HCT116 (cell line): ENCODE results near the gene AHNAK. TPM values are rescaled to one million over a fixed set of nuclear protein-coding genes. Genes with fewer than 3 reads are reported as not detected.

Experiments used
- ATAC-seq: fragments of 200-7000 bp; cut with Tn5 transposase; 2 replicates; pipeline ENCODE4 v1.9.1; 2020; ENCODE audit warnings: mild to moderate bottlenecking, moderate library complexity
- BruUV-seq: library from RNA; stranded (reverse); fragments of 400-500 nt; replicated peaks from 2 replicates; lab custom pipeline; 2021; lab: Mats Ljungman, UMichigan
- CTCF ChIA-PET: fragments of 300-600 bp; sonication (Branson Sonifier 250); formaldehyde crosslinking; loops from one replicate; lab custom pipeline; 2021; ENCODE audit warnings: antibody characterized with exemption; lab: Charles Lee
- POLR2A ChIA-PET: fragments of 300-600, 350-600 bp; sonication (Branson Sonifier 250); formaldehyde crosslinking; loops from one replicate; lab custom pipeline; 2021; ENCODE audit warnings: antibody characterized with exemption; lab: Charles Lee
- RAD21 ChIA-PET, 2 experiments: fragments of 300-600 bp; sonication (Branson Sonifier 250); formaldehyde crosslinking; loops; one replicate each; lab custom pipeline; 2023; ENCODE audit warnings: low total read pairs in 2 of 2; ENCODE audit not compliant: uncharacterized antibody in 2 of 2, unreplicated experiment in 2 of 2, low non-redundant PET in 1 of 2; lab: Charles Lee
- DNase-seq: peaks from one replicate; pipeline ENCODE4 v3.0.0-alpha.2; 2010; ENCODE audit warnings: low read depth, low spot score
- H2AFZ ChIP-seq: fragments of 200-600 bp; shearing (Covaris generic), sonication (generic); 2 replicates; pipeline ENCODE4 v1.6.1; 2017; ENCODE audit warnings: low read depth, mixed run types, mixed read lengths, antibody characterized with exemption, low read length; ENCODE audit not compliant: poor library complexity, severe bottlenecking
- H3K27ac ChIP-seq: 2 replicates; pipeline ENCODE4 v1.5.1; 2012; ENCODE audit warnings: low read depth, low read length
- H3K27me3 ChIP-seq: fragments of 200-600 bp; sonication (generic); 2 replicates; pipeline ENCODE4 v1.6.1; 2016; ENCODE audit warnings: mixed run types, low read length, mixed read lengths; ENCODE audit not compliant: insufficient read depth
- H3K36me3 ChIP-seq, 2 experiments: fragments of 200-500 bp in 1 of 2; fragments of 200-600 bp in 1 of 2; sonication (Bioruptor generic) in 1 of 2; sonication (generic) in 1 of 2; 2 replicates each; pipeline versions ENCODE4 v1.5.1 to v1.6.1; 2014 to 2016; ENCODE audit warnings: low read length in 2 of 2, inconsistent platforms in 1 of 2, mixed read lengths in 1 of 2, mixed run types in 1 of 2; ENCODE audit not compliant: insufficient read depth in 2 of 2, control insufficient read depth in 1 of 2
- H3K4me1 ChIP-seq, 2 experiments: fragments of 200-600 bp in 1 of 2; sonication (generic) in 1 of 2; 2 replicates each; pipeline versions ENCODE4 v1.5.1 to v1.6.1; 2012 to 2017; ENCODE audit warnings: low read length in 2 of 2, inconsistent platforms in 1 of 2, mild to moderate bottlenecking in 1 of 2, mixed read lengths in 1 of 2, mixed run types in 1 of 2, moderate library complexity in 1 of 2; ENCODE audit not compliant: insufficient read depth in 2 of 2, control insufficient read depth in 1 of 2
- H3K4me2 ChIP-seq: fragments of 200-600 bp; sonication (generic); 2 replicates; pipeline ENCODE4 v1.6.1; 2017; ENCODE audit warnings: mixed run types, low read length, mixed read lengths
- H3K4me3 ChIP-seq, 2 experiments: fragments of 200-600 bp in 1 of 2; sonication (generic) in 1 of 2; replicated peaks in 1 of 2; 2 replicates each; pipeline ENCODE4 v1.5.1; 2011 to 2016; ENCODE audit warnings: low read length in 2 of 2, control low read depth in 1 of 2, low read depth in 1 of 2, mild to moderate bottlenecking in 1 of 2, mixed read lengths in 1 of 2, mixed run types in 1 of 2
- H3K79me2 ChIP-seq: fragments of 200-600 bp; sonication (generic); 2 replicates; pipeline ENCODE4 v1.6.1; 2017; ENCODE audit warnings: mild to moderate bottlenecking, mixed run types, low read length, moderate library complexity, mixed read lengths; ENCODE audit not compliant: insufficient read depth
- H3K9ac ChIP-seq: fragments of 200-600 bp; sonication (generic); 2 replicates; pipeline ENCODE4 v1.6.1; 2016; ENCODE audit warnings: low read length, mixed read lengths
- H3K9me2 ChIP-seq: fragments of 200-600 bp; sonication (generic), shearing (Covaris generic); 2 replicates; pipeline ENCODE4 v1.6.1; 2017; ENCODE audit warnings: mixed run types, mild to moderate bottlenecking, moderate library complexity; ENCODE audit not compliant: insufficient read depth
- H3K9me3 ChIP-seq, 2 experiments: fragments of 200-500 bp in 1 of 2; fragments of 200-600 bp in 1 of 2; sonication (Bioruptor generic) in 1 of 2; sonication (generic) in 1 of 2; 2 replicates each; pipeline ENCODE4 v1.6.1; 2014 to 2017; ENCODE audit warnings: low read length in 2 of 2, mixed read lengths in 2 of 2, inconsistent platforms in 1 of 2, low read depth in 1 of 2, mild to moderate bottlenecking in 1 of 2, mixed run types in 1 of 2, moderate library complexity in 1 of 2; ENCODE audit not compliant: control insufficient read depth in 1 of 2, insufficient read depth in 1 of 2
- H4K20me1 ChIP-seq: fragments of 200-600 bp; sonication (generic), shearing (Covaris generic); 2 replicates; pipeline ENCODE4 v1.6.1; 2017; ENCODE audit warnings: mixed run types, mild to moderate bottlenecking, moderate library complexity; ENCODE audit not compliant: insufficient read depth
- ATF3 ChIP-seq: IDR thresholded peaks from 2 replicates; pipeline ENCODE4 v1.6.1; 2012
- CBX3 ChIP-seq: IDR thresholded peaks from 2 replicates; pipeline ENCODE4 v1.6.1; 2012; ENCODE audit warnings: low read depth
- CEBPB ChIP-seq: IDR thresholded peaks from 2 replicates; pipeline ENCODE4 v1.6.1; 2012; ENCODE audit warnings: low read depth
- ELF1 ChIP-seq: IDR thresholded peaks from 2 replicates; pipeline ENCODE4 v1.6.1; 2012; ENCODE audit warnings: low read depth, borderline replicate concordance
- EZH2 ChIP-seq: fragments of 200-600 bp; sonication (generic); IDR thresholded peaks from 2 replicates; pipeline ENCODE4 v1.6.1; 2017; ENCODE audit warnings: antibody characterized with exemption, mixed run types
- FOSL1 ChIP-seq: IDR thresholded peaks from 2 replicates; pipeline ENCODE4 v1.6.1; 2012; ENCODE audit warnings: low read depth
- MAX ChIP-seq: IDR thresholded peaks from 2 replicates; pipeline ENCODE4 v1.6.1; 2012
- POLR2A ChIP-seq: IDR thresholded peaks from 2 replicates; pipeline ENCODE4 v1.7.0; 2011; ENCODE audit warnings: borderline replicate concordance; ENCODE audit not compliant: insufficient read depth, insufficient read length; ENCODE audit errors: extremely low read depth
- POLR2AphosphoS5 ChIP-seq: IDR thresholded peaks from 2 replicates; pipeline ENCODE4 v1.6.1; 2011; ENCODE audit warnings: mild to moderate bottlenecking, low read depth, low read length, moderate library complexity
- SP1 ChIP-seq: IDR thresholded peaks from 2 replicates; pipeline ENCODE4 v1.6.1; 2012; ENCODE audit warnings: low read depth
- TCF7L2 ChIP-seq: IDR thresholded peaks from 2 replicates; pipeline ENCODE4 v1.7.0; 2011; ENCODE audit warnings: borderline replicate concordance, inconsistent platforms; ENCODE audit not compliant: insufficient read depth, insufficient read length; ENCODE audit errors: extremely low read depth
- YY1 ChIP-seq: IDR thresholded peaks from 2 replicates; pipeline ENCODE4 v1.6.1; 2011; ENCODE audit warnings: low read length, low read depth, moderate library complexity, mild to moderate bottlenecking; ENCODE audit not compliant: insufficient replicate concordance; ENCODE audit errors: extremely low read depth
- ZBTB33 ChIP-seq: IDR thresholded peaks from 2 replicates; pipeline ENCODE4 v1.6.1; 2011; ENCODE audit warnings: mild to moderate bottlenecking, low read length, moderate library complexity; ENCODE audit not compliant: insufficient replicate concordance; ENCODE audit errors: extremely low read depth
- ZNF274 ChIP-seq: fragments of 200-500 bp; sonication (Bioruptor generic); IDR thresholded peaks from 2 replicates; pipeline ENCODE4 v1.6.1; 2014; ENCODE audit warnings: mild to moderate bottlenecking, low read depth, low read length, inconsistent platforms
- intact Hi-C: fragments of 100-400 bp; cut with micrococcal nuclease; formaldehyde crosslinking; loops from 2 replicates; pipeline ENCODE4 v1.10.0; 2022
- total RNA-seq: library from RNA; stranded (reverse); gene quantifications from one replicate; pipeline ENCODE4 v1.2.1, GENCODE V29; 2021; ENCODE audit not compliant: unreplicated experiment
- TF ChIP-seq, protein P1 (sequence below), 3 experiments: fragments of 200-600 bp in 1 of 3; sonication (generic) in 1 of 3; IDR thresholded peaks in 2 of 3; conservative IDR thresholded peaks in 1 of 3; 2 replicates each; pipeline ENCODE4 v1.5.1; 2012 to 2017; ENCODE audit warnings: low read depth in 2 of 3, low read length in 2 of 3, antibody characterized with exemption in 1 of 3, borderline replicate concordance in 1 of 3, control low read depth in 1 of 3, mild to moderate bottlenecking in 1 of 3, mixed read lengths in 1 of 3, mixed run types in 1 of 3, moderate library complexity in 1 of 3; ENCODE audit not compliant: insufficient read depth in 1 of 3

AHNAK gene
- total RNA-seq, 1 experiment from 2014 or later: 239 TPM

DNA sequence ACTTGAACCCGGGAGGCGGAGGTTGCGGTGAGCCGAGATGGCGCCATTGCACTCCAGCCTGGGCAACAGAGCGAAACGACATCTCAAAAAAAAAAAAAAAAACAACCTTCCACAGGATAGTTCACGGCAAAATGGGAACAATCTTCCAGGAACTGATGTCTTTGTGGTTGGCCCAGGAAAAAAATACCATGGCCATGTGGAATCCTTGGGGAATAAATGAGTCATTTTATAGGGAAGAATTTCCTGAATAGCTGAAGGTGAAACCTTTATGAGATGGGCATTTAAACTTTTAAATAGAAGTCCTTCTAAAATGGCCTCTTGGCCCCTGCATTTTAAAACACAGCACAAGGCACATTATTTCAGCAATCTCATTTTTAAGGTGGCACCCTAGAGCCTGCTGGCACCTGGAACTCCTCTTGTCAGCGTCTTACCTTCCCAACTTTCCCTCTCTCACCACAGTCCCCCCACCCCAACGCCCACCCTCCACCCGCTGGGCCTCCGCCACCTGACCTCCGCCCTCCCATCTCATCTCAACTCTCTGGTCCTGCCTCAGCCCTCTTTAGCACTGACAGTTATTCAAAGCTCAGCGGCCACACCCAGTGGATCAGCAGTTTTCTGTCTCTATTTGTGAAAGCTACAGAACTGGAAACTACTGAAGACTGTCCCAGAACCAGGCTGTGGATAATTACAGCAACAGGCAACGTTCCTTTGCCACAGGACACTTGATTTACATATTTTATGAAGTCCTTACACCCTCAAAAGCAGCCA, 84.7 kb downstream of the AHNAK start (continued):
- TF ChIP-seq, protein P1, sequence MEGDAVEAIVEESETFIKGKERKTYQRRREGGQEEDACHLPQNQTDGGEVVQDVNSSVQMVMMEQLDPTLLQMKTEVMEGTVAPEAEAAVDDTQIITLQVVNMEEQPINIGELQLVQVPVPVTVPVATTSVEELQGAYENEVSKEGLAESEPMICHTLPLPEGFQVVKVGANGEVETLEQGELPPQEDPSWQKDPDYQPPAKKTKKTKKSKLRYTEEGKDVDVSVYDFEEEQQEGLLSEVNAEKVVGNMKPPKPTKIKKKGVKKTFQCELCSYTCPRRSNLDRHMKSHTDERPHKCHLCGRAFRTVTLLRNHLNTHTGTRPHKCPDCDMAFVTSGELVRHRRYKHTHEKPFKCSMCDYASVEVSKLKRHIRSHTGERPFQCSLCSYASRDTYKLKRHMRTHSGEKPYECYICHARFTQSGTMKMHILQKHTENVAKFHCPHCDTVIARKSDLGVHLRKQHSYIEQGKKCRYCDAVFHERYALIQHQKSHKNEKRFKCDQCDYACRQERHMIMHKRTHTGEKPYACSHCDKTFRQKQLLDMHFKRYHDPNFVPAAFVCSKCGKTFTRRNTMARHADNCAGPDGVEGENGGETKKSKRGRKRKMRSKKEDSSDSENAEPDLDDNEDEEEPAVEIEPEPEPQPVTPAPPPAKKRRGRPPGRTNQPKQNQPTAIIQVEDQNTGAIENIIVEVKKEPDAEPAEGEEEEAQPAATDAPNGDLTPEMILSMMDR (IDR thresholded peaks at IDR 0.05 in 2 of 3, conservative IDR thresholded peaks at IDR 0.05 in 1 of 3; ENCODE audit: borderline replicate concordance in 1 of 3, insufficient read depth in 1 of 3, low read depth in 2 of 3, low read length in 2 of 3): no peak
- TF ChIP-seq MAX: peak; percentile 24; the same call in 1 of the 2 replicates

DNA sequence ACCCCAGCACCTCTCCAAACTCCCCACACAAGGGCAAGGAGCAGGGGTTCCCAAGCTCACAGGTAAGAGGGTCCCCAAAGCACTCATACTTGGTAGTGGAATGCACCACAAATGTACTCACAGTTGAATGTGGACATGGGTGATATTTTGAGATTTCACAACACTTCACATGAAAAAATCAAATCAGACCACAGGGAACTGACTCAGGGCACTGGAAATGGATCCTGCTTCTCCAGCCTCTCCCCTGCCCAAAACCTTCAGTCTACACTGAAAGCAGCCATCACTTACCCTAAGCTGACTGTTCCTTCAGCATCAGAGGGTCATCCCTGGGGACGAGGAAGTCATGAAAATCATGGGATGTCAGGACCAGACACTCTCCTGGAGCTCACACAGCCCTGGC, 87.5 kb downstream of the AHNAK start:
- Histone ChIP-seq H3K36me3 (no peaks in the 10 kb centered on the region), H3K4me2 (no peak overlapping the region), H3K4me3 (no peak overlapping the region), H3K27ac (no peak overlapping the region), H3K27me3 (no peaks in the 10 kb centered on the region), H3K9ac (no peak overlapping the region), H2AFZ (no peak overlapping the region), H3K9me3 (no peaks in the 10 kb centered on the region), H3K79me2 (no peaks in the 10 kb centered on the region), H3K4me1 (peaks cover 13 to 15% of the 10 kb centered on the region in 2 experiments), H3K9me2 (no peaks in the 10 kb centered on the region), H4K20me1 (no peaks in the 10 kb centered on the region)
- ATAC-seq (no peak), DNase-seq (no peak)
- RAD21 ChIA-PET: no interaction called here
- CTCF ChIA-PET: interaction anchor here (1.2 kb wide), 1 partner anchor 11 kb away, joined by 3 read pairs; no protein-coding TSS in a partner anchor
- TF ChIP-seq, protein P1 (IDR thresholded peaks at IDR 0.05 in 2 of 3, conservative IDR thresholded peaks at IDR 0.05 in 1 of 3; ENCODE audit: borderline replicate concordance in 1 of 3, insufficient read depth in 1 of 3, low read depth in 2 of 3, low read length in 2 of 3): no peak
- TF ChIP-seq SP1: no peak
- TF ChIP-seq POLR2AphosphoS5: no peak
- TF ChIP-seq ZBTB33: no peak
- no peak for TF ChIP-seq ATF3
- no peak for TF ChIP-seq ELF1
- TF ChIP-seq MAX: no peak
- no peak for TF ChIP-seq ZNF274
- TF ChIP-seq YY1: no peak
- TF ChIP-seq CBX3: no peak
- no peak for TF ChIP-seq CEBPB
- no peak for TF ChIP-seq POLR2A
- TF ChIP-seq TCF7L2: no peak
- TF ChIP-seq FOSL1: no peak
- TF ChIP-seq EZH2: no peak
- no TSS peak for BruUV-seq
- intact Hi-C loops: no loop called here
- POLR2A ChIA-PET: no interaction called here
